GM18526 (cell line): ENCODE results near the gene ANXA2.

Source experiments
- POLR2A ChIP-seq: IDR thresholded peaks from 3 replicates; pipeline ENCODE4 v1.6.1; 2011; ENCODE audit not compliant: insufficient read length; ENCODE audit errors: extremely low read depth

Gene ANXA2

DNA sequence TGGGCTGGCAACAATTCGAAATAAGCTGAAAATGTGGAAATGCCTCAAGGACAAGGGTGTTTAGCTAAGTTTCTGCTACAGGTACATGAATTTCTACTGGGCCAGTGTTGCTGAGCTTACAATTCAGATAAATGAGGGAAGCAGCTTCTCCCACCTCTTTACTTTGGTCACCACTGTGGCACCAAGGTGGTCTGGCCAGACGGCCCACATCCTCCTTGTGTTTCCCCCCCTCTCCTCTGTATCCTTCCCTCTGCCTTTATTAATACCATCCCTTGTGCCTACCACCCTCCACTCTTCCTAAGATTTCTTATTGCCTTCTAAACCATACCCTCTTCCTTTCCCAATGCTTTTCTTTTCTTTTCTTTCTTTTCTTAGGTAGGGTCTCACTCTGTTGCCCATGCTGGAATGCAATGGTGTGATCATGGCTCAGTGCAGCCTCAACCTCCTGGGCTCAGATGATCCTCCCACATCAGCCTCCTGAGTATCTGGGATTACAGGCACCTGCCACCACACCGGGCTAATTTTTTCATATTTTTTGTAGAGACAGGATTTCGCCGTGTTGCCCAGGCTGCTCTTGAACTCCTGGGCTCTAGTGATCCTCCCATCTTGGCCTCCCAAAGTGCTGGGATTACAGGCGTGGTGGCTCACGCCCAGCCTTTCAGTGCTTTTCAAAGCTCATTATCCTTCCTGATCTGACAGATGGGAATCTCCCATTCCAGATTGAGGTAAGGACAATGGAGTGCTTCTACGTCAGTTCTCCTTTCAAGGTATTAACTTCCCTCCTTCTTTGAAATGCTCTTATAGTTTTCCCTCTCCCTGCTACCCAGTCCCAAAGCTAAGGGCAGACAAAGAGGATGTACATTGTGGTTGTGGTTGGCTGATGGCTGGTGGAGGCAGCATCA is 14.8 kb downstream of the ANXA2 start:
- no peak for TF ChIP-seq POLR2A

GRCh38 chr15:60381148-60381788 is 16.5 kb downstream of the ANXA2 start:
- no peak for TF ChIP-seq POLR2A

GRCh38 chr15:60379525-60380274 is 18.1 kb downstream of the ANXA2 start:
- TF ChIP-seq POLR2A, result no peak

- TF ChIP-seq POLR2A, result no peak
Observed at GRCh38 chr15:60379185-60379524, 18.6 kb downstream of the ANXA2 start.

- TF ChIP-seq POLR2A, result no peak
Observed at GRCh38 chr15:60376677-60377095, 21.1 kb downstream of the ANXA2 start.

GRCh38 chr15:60375306-60375705 is 22.5 kb downstream of the ANXA2 start:
- no peak for TF ChIP-seq POLR2A

- no peak for TF ChIP-seq POLR2A
Observed at GRCh38 chr15:60374628-60375081, 23.1 kb downstream of the ANXA2 start.

- TF ChIP-seq POLR2A, result no peak
Observed at GRCh38 chr15:60374209-60374608, 23.6 kb downstream of the ANXA2 start.

- no peak for TF ChIP-seq POLR2A
Observed at GRCh38 chr15:60373745-60374144, 24.0 kb downstream of the ANXA2 start.

GRCh38 chr15:60373327-60373726 is 24.5 kb downstream of the ANXA2 start:
- no peak for TF ChIP-seq POLR2A

GRCh38 chr15:60372756-60373155 is 25.0 kb downstream of the ANXA2 start:
- no peak for TF ChIP-seq POLR2A

DNA sequence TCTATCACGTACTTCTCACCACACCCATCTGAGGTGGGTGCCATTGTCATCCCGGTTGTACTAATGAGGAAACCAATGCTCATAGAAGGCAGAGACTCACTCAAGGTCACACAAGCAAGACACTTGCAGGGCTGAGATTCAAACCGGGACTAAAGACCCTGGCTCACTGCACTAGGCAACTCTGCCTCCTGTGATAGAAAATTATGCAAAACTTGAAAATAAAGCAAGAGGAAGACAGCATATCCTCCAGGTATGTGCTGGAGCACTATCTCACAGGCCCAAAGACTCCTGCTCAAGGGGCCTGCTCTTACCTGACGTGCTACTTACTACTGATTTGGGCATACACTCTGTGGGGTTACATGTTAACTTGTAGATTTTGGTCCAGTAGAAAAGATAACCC is 25.6 kb downstream of the ANXA2 start:
- no peak for TF ChIP-seq POLR2A

DNA sequence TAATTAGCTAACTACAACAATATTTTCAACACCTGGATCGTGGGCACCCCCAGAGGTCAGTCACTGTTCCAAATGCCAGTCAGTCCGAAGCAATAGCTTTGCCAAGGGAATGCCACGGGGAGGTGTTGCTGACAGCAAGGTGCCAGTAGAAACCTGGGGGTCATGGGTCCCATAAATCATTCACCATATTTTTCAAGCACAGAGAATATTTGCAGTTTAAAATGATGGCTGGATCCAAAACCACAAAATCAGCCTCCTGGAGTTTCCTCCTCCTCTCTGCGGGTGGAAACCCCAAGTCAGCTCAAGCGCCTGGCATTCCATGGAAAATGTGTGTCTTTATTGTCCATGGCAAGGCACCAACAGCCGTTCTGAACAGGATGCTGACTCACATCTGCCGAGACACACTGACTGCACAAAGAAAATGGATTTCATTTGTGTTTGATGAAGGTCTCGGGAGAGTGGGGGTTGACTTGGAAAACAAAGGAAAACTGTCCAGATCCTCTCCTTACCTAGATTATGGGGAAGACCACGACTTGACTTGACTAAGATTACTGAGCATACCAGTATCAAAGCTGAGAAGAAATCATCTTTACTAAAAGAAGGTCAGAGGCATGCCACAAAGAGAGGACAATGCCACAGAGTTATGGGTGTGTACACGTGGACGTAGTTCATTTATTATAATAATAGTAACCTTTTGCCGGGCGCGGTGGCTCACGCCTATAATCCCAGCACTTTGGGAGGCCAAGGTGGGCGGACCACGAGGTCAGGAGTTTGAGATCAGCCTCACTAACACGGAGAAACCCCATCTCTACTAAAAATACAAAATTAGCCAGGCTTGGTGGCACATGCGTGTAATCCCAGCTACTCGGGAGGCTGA is 26.4 kb downstream of the ANXA2 start:
- TF ChIP-seq POLR2A, result no peak

GRCh38 chr15:60370869-60371136 is 27.0 kb downstream of the ANXA2 start:
- no peak for TF ChIP-seq POLR2A
